GM19328 (cell line): Measurements from ENCODE around the gene TNFRSF4.

ENCODE experiments used
- ATAC-seq: cut with Tn5 transposase; IDR thresholded peaks from one replicate; pipeline ENCODE4 v1.9.1; 2021; ENCODE audit warnings: mild to moderate bottlenecking, moderate library complexity; ENCODE audit not compliant: unreplicated experiment

Gene TNFRSF4

DNA sequence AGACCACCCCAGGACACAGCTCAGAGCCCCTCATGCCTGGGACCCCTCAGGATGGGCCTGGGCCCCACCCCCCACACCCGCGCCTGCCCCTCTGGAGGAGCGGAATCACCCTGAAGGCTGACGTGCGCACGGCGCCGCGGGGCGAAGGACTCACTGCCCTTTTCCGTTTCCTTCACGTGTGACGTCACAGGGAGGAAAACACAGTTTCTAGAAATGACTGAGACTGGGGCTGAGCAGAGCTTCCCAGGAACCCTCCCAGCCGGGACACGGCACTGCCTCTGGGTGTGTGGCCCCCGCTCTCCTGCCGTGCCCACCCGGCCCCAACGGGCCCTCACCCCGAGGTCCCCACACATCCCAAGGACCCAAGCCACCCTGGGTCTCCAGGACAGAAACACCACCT is 5.4 kb upstream of the TNFRSF4 start:
- no peak for ATAC-seq

DNA sequence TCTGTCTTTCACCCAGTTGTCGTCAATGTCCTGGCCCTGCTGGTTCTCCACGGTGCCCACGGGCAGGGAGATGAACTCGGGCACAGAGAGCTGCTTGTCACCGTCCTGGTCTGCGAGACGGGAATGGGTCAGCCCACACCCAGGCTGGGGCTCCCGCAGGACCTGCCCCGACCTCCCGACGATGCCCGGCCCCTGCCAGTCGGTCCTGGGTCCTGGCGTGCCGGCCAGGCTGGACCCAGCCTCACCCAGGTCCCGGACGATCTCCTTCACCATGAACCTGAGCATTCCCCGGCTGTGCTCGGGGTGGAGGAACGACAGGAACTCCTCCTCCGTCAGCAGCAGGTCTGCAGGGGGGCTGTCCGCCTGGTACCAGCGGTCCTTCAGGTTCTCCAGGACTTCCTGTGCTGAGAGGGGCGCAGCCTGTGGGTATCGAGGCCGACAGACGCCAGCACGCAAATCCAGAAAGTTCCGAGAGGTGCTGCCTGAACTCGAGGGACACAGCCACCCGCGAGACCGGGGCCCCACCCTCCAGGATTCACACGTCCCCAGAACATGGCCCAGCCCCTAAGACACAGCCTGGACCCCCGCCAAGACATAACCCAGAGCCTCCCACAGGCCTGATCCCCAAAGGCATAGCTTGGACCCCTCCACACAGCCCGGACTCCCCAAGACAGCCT is 4.7 kb upstream of the TNFRSF4 start:
- no peak for ATAC-seq

DNA sequence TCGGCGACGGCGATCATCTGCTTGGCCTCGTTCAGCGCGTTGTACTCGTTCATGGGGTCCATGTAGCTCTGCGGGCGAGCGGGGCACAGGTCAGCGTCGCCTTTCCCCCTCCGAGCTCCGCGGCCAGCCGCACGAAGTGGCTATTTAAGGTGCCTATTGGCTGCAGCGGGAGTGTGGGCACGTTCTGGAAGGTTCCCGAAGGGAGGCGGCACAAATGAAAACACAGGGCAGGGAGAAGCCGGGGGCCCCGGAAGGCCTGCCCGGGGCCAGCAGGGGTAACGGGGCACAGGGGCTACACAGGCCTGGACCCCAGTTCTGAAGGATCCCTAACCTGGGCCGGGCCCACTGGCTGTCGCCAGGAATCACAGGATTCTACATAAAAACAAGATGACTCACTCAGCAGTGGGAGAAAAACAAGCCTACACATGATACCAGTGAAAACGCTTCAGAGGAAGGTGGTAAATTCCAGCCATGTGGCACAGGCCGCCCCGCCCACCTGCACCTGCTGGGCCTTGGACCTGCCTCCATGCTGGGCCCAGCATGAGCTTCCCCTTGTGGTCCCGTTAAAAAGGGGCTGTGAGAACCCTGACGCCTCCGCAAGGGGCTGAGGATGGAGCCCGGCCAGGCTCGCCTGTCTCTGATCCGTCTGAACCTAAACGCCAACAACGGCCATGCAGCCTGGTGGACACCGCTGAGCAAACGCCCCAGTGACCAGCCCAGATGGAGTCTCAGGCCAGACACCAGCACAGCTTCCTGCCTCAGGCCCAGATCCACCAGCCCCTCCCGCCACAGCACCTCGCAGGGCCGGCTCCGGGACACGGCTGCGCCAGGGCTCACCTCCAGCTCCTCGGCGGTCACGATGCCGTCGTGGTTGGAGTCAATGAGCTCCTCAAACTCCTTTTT is 3.9 kb upstream of the TNFRSF4 start:
- ATAC-seq = no peak

DNA sequence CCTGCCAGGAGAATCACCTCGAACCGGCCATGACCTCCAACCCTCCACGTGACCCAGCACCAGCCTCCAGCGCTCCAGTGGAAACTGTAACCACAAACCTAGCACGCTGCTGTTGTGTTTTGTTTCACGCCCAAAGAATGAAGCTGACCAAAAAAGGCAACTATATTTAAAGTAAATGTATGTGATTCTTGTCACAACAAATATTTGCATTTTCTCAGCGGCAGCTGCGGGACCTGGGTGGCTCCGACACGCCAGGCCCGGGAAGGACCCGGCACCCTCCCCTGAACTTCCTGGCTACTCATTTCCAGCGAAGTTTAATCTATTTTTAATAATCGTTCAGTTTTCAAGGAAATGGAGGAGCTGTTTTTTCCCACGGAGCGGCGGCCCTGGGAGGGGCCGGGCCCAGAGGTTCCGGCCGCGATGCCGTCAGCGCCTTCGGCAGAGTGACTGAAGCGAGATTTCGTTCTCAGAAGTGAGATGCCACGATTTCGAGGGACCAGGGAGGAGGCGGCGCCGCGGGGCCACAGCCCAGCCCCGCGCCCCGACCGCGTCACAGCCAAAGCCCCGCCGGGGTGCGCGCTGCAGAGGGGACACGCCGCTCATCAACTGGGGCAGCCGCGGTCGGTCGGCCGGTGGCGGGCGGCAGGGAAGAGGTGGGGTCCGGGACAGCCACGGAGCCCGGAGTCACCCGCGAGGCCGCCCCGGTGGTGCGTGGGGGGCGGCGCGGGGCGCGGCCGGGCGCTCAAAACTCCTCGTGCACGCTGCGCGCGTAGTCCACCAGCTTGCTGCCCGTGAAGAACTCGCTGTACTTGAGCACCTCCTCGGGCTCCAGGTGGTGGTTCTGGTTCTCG is 3.0 kb upstream of the TNFRSF4 start:
- ATAC-seq = no peak

DNA sequence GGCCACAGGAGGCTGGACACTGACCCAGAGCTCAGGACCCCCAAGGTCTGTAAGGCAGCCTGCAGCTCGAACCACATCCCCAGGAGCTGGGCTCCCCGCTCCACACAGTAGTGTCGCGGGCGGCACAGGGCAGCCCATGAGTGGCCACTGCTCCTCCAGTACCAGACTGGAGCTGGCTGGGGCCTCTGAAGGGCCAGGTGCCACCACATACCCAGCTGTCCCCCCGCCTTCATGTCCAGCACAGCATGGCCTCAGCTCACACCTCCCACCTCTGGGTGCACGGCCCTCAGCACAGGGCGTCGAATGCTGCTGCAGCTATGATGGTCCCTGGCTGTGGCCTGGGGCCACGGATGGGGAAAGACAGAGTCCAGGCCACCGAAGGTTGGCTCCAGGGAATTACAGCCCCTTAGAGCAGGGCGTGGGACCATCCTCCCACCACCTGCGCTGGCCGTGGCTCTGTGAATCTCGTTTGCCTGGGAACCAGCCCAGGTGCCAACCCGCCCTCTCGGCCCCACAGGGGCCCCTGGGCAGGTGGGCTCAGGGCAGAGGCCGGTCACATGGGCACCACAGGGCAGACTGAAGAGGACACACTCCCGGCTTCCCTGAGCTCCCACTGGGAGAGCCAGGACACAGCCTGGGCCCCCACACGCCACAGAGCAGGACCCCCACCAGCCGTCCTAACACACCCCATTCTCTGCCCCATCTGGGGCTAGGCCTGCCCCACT is 2.1 kb upstream of the TNFRSF4 start:
- ATAC-seq = no peak

DNA sequence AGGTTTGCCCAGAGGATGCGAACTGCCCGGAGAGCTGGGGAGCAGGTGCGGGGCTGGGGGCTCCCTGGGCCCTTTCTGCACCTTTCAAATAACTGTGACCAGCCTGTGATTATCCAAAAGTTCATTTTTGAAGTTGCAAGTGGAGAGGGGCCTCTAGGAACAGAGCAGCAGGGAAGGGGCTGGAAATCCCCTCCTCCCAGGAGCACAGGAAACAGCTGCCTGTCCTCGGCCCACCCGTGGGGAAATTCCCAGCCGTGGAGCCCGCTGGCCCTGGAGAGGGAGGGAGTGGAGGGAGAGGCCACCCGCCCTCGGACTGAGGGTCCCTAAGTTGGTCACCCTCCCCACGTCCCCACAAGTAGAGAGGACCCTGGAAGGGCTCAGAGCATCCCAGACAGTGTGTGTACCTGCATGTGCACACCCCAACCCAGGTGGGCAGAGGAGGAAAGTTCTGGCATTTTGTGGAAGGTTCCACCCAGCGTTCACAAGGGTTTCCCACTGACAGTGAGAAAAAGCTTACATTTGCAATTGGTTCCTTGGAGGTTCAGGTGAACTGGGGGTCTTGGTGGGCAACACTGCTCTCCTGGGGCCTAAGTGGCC is 1.2 kb upstream of the TNFRSF4 start:
- no peak for ATAC-seq

DNA sequence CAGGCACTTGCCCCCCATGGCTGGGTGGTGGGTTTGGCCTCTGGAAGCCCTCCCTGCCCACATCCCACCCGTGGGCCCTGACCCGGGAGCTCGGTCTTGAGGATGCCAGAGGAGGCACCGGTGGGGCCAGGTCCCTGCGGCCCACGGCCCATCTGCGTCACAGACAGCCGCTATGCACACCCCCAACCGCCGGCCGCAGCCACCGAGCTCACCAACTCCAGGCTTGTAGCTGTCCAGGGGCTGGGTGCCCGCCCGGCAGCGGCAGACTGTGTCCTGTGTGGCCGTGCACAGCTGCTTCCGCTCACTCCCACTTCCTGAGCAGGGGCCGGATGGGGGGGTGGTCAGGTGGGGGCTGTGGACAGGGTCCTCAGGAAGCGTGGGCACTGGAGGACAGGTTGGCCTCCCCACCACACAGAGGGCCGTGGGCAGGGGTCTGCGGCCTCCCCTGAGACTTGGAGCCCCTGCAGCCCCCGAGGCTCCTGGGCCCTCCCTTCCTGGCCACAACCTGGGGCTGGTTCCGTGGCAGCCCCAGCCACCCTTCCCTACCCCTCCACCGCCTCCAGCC is 1.1 kb downstream of the TNFRSF4 start:
- ATAC-seq = no peak

DNA sequence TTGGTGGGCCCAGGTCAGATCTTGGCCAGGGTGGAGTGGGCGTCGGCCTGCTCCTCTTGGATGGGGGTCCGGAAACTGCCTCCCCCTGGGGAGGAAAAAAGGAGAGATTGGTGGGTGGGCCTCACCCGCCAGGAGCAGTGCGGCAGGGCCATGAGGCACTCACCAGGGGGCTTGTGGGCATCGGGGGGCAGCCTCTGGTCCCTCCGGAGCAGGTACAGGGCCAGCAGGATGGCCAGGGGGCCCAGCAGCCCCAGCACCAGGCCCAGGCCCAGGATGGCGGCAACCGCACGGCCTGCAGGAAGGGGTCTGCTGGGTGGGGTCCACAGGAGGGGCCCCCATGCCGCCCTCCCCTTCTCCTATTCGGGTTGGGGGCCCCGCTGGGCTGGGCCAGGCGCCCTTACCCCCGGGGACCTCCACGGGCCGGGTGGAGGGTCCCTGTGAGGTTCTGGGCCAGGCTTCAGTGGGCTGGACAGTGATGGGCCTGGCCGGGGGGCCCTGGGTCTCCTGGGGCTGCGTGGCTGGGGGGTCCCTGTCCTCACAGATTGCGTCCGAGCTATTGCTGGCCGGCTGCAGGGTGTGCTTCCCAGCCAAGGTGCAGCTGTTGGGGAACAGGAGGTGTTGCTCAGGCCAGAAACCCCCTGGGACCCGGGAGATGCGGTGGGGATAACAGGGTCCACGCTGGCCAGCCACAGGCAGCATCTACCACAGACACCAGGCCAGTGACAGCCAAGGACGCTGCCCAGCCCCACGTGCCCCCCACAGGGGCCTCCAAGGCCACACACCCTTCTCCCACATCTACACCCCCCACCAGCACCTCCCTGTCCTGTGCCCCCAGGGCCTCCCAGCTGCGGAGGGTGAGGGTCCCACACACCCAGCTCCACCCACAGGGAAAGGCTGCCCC is 2.2 kb downstream of the TNFRSF4 start:
- ATAC-seq = no peak

DNA sequence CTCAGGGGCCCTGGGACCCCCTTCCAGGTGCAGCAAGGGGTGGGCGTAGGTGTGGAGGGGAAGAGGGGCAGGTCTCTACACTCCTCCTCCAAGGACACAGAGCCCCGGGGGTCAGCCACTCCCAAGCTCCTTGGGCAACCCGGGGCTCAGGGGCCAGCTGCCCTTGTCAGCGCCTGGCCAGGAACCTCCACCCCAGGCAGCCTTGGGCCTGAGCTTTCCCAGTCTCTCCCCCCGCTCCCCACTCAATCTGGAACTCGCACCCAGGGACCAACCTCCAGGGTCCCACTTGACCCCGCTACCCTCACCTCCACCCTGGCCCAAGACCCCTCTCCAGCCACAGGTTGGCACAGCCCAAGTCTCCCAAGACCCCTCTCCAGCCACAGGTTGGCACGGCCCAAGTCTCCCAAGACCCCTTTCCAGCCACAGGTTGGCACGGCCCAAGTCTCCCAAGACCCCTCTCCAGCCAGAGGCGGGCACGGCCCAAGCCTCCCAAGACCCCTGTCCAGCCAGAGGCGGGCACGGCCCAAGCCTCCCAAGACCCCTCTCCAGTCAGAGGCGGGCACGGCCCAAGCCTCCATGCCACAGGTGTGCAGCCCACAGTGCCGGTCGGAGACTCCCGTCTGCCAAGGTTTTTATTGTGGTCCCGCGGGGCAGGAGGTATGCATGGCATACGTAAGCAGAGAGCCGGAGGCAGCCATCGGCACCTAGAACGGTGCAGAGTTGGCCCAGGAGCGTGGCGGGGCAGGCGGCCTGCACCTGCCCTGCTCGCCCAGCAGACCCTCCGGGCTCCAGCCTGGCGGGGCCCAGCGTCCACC is 3.0 kb downstream of the TNFRSF4 start:
- ATAC-seq = no peak

DNA sequence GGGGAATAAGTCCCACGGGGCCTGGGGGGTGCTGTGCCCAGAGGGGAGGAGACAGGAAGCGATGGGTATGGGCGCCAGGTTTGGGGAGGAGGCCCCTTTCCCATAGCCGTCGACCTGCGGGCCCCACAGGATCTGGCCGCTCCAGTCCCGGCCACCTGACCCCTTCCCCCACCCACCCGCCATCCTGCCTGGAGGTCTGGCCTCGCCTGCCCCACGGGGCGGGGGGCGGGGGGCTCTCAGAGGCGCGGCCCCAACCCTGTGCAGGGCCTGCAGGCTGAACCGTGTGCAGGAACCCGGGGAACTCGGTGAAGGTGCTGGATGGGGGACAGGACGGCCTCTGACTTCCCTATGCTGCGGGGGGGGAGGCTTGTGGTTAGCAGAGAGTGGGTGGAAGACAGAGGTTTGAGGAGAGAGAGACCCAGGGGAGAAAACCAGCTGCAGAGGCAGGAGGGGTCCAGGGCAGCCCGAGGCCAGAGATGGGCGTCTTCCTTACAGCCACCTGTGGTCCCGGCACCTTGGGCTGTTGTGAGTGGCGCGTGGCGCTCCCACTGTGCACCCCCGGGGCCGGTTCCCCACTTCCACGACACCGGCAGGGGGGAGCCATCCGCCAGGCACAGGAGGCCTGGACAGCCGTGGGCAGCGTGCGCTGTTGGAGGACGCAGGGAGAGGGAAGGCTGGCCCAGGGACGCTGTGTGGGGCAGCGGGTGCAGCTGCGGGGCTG is 5.1 kb downstream of the TNFRSF4 start:
- ATAC-seq = no peak

DNA sequence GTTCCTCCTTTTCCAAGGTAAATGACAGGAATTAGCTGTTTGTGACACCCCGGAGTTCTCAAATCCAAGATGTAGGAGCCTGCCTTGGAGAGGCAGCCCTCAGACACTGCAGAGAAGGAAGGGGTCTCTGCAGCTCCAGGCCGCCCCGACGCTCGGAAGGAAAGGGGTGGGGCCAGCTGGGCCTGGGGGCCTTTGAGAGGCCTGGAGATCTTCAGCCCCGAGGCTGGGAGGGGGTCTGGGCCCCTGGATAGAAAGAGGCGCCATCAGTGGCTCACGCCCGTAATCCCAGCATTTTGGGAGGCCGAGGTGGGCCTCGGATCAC is 6.4 kb downstream of the TNFRSF4 start:
- ATAC-seq = no peak

DNA sequence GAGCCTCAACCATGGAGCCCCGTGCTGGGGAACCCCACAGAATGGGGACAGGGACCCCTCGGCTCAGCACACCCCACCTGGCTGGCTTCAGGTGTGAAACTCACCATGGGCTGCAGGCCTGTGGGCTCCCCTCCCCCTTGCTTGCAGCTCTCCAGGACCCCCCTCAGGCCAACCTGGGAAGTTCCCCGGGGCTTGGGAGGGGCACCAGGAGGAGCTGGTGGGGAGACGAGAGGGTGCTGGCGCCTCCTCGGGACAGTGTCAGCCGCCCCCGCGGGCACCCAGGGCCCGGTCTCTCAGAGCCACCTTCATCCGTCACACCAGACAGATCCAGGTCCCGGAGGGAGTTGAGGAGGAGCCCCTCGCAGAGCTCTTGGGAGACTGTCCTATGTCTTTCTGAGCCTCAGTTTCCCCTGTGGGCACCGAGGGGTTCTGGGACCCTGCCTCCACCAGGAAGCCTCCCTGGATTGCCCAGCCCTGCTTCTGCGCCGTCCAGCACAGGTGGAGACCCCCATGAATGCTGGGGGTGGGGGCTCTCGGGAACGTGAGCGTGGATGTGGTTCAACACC is 6.9 kb downstream of the TNFRSF4 start:
- no peak for ATAC-seq

DNA sequence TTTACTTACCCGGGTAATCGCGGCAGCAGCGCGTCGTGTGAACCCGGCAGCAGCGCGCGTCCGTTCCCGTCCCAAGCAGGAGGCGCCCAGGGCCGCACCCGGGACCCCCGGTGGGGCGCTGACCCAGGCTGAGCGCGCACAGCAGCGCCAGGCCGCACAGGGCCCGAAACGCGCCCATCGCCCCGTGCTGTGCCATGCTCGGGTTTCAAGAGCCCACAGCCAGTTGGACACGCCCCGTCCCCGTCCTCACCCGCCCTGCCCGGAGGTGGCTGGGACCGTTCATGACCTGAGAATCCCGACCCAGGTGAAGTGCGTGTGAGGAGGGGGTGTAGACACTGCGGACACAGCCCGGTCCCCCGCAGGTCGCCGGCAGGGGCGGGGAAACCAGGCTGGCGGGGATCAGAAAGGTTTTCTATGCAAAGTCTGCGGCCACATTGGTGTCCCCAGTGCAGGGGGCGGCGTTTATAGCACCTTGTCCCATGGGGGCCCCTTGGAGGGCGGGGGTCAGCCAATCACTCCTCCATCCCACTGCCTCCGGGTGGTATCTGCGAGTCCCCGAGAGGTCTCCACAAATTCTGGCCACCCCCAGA is 7.5 kb downstream of the TNFRSF4 start, which contains the start of gene TNFRSF18:
TNFRSF18 (minus strand) TSS at position 217 of the 590 bp plus-strand sequence; CDS start at position 196, 21 bp downstream.
- ATAC-seq = no peak

DNA sequence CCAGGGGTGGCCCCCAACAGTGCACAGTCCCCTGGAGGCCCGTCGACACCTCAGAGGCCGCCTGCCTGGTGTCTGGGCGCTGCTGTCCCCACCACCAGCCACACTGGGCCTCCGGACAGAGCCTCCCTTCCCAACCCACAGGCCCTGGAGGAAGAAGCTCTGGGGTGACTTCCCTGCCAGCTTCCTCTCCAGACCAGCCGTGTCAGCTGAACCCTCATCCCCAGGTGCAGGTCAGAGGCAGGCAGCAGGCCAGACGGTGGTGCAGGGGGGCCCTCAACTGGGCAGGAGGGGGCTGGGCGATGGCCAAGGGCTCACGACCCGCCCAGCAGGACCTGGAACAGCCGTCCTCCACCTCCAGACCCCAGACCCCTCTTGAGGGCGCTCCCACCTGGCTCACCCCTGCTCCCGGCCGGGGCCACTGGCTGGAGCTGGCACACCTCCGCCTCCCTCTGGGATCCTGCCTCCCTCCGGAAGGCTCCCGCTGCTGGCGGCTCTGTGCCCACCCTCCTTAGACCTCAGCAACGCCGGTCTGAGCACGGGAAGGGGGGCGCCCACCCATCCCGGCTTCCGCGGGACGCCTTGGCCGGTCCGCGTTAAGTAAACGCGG is 8.1 kb downstream of the TNFRSF4 start:
- no peak for ATAC-seq

DNA sequence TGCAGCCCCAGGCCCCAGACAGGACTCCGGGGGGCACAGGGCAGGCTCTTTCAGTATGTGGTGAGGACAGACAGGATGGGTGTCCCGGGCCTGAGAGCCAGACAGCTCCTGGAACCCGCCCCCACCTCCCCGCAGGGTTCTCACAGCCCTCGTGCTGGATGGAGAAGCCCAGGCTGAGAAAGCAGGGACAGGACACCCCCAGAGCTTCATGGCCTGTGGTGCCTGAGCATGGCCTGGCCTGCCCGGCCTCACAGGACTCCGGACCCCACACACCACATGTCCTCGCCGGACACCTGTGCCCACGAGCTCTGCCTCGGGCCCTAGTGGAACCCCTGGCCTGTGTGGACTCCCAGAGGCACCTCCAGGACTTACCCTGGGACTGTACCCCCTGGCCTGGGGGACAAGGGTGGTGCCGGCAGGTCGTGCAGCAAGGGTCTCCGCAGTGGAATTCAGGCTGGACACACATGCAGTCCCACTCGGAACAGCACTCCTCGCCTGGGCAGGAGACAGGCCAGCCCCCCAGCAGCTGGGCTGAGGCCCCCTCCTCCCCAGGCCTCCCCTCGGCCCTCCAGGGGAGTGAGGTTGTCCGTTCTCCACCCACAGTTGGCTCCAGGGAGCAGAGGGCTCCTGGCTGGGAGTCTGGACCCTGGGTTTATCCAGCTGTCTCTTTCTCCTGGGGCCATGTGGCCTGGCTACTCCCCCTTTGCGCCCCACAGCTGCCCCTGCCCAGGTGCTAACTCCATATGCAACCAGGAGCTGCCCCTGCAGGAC is 8.8 kb downstream of the TNFRSF4 start:
- ATAC-seq = no peak
